Ectodermal cell (in vitro differentiated cells): ENCODE data around the gene GAS2L2.

Experiments used
- H3K27ac ChIP-seq: 2 replicates; pipeline ENCODE4 v1.7.0; 2013; ENCODE audit warnings: mild to moderate bottlenecking, low read depth, low read length; ENCODE audit not compliant: insufficient read depth, poor library complexity, severe bottlenecking
- H3K27me3 ChIP-seq: 2 replicates; pipeline ENCODE4 v1.7.0; 2013; ENCODE audit warnings: mild to moderate bottlenecking, low read length; ENCODE audit not compliant: insufficient read depth, control insufficient read depth, poor library complexity, severe bottlenecking
- H3K36me3 ChIP-seq: one replicate; pipeline ENCODE4 v1.7.0; 2013; ENCODE audit warnings: low read length; ENCODE audit not compliant: control insufficient read depth, insufficient read depth
- H3K4me1 ChIP-seq: one replicate; pipeline ENCODE4 v1.7.0; 2013; ENCODE audit warnings: low read length; ENCODE audit not compliant: control insufficient read depth, insufficient read depth
- H3K4me3 ChIP-seq: 2 replicates; pipeline ENCODE4 v1.7.0; 2013; ENCODE audit warnings: low read depth, low read length, control low read depth; ENCODE audit not compliant: insufficient read depth
- H3K9me3 ChIP-seq: 2 replicates; pipeline ENCODE4 v1.7.0; 2013; ENCODE audit warnings: mild to moderate bottlenecking, low read length, moderate library complexity; ENCODE audit not compliant: control insufficient read depth
- WGBS, 2 experiments: methylation state at CpG; one replicate each; pipeline ENCODE4 v1.1.7; 2013; ENCODE audit warnings: missing lambda C conversion rate in 2 of 2; 5-methylcytosine and 5-hydroxymethylcytosine counted together

Gene GAS2L2

DNA sequence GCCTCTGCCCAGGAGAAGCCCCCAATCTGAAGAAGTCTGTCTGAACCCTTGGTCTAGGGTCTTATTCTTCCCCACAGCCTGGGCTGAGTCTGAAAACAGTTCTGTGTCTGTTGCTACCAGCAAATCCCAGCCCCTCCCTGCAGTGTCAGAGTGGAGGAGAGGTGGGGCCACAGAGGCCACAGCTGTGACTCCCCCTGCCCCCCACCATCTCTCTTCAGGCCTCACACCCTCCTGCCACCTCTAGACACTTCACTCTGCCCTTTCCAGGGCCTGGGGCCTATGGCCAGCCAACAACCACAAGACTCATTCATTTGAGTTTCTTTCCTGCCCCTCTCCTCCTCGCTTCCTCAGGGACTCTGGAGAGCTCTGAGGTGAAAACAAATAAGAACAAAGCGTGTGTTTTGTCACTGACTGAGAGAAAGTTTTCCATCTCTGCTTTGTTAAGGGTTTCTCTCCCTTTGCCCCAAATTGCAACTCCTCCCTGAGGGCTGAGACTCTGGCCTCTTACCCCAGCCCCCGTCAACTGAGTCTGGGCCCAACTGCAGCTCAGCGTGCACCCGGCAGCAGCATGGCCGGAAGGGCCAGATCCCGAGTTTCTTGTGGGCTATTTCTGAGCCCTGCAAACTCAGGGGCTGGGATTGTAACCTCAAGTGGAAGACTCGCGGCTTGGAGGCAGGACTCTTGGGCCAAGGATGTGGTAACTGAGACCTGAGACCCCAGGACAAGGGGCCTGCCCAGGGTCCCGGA is 20.8 kb upstream of the GAS2L2 start:
- Histone ChIP-seq H3K27me3 (no peaks in the 10 kb centered on the region), H3K27ac (no peak overlapping the region), H3K4me1 (peaks cover 37% of the 10 kb centered on the region), H3K4me3 (no peak overlapping the region), H3K9me3 (no peaks in the 10 kb centered on the region), H3K36me3 (no peaks in the 10 kb centered on the region)
- 80 to 82% methylated on average over 10 of the region's 10 CpGs for WGBS, 2 experiments

DNA sequence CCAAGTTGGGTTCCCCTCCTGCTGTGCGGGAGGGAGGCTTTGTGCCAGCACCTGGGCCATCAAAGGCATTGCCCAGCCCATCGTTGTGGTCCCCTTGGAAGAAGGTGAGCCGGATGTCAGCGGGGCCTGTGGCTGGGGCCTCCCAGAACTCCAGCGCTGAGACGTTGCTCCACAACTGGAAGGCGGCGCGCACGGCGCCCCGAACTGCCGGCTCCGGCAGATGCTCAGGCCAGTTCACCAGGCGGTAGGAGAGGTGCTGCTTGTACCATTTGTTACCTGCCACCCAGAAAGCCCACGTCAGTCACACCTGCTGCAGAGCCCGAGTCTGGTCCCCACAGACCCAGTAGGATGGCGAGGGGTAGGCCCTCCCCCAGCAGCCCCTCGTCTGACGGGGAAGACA is 20.1 kb upstream of the GAS2L2 start:
- Histone ChIP-seq H3K27ac (no peak overlapping the region), H3K4me3 (no peak overlapping the region), H3K27me3 (no peaks in the 10 kb centered on the region), H3K9me3 (no peaks in the 10 kb centered on the region), H3K36me3 (no peaks in the 10 kb centered on the region), H3K4me1 (peaks cover 37% of the 10 kb centered on the region)
- 93 to 94% methylated on average over 20 of the region's 20 CpGs for WGBS, 2 experiments

DNA sequence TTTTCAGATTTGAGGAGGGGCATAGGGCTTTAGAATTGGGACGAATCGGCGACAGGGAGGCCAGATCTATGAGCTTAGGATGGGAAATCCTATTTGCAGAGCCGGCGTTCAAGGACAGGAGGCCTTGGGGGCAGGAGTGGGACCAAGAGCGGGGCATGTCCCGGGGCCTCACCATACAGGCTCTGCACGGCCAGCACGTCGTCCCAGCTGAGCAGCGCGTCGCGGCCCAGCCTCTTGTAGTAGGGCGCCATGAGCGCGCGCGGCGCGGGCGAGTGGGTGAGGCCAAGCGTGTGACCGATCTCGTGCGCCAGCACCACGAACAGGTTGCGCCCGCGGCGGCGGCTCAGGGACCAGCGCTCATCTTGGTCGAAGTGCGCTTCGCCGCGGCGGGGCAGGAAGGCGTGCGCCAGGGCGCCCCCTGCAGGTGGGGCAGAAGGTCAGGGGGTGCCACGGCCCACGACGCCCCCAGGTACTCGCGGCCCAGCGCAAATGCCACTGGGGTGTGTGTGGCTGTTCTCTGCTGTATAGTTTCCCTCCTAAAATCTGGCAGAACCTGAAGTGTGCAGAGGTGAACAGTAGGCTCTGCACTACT is 17.0 kb upstream of the GAS2L2 start:
- no peaks in the 10 kb centered on the region for H3K9me3 ChIP-seq
- H3K27me3 ChIP-seq, result no peaks in the 10 kb centered on the region
- H3K4me3 ChIP-seq, result no peak overlapping the region
- H3K27ac ChIP-seq, result no peak overlapping the region
- peaks cover 52% of the 10 kb centered on the region for H3K4me1 ChIP-seq
- WGBS, 2 experiments, result 96 to 97% methylated on average over 48 of the region's 48 CpGs
- no peaks in the 10 kb centered on the region for H3K36me3 ChIP-seq

DNA sequence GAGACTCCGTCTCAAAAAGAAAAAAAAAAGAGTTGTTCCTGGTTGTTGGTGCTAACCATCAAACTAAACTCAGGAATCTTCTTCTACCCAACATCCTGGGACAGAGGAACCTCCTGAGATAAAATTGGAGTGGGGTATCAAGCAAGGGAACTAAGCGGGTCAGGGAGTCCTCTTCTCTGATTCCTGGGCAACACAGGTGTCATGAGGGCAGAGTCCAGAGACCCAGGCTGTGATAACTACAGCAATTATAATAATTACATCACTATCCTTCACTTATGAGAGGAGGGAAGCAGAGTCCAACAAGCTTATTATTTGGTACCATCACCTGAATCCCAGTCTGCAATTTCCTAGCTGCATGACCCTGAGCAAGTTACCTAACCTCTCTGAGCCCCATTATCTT is 15.8 kb upstream of the GAS2L2 start:
- WGBS, 2 experiments, result 92 to 100% methylated on average over 2 of the region's 2 CpGs
- no peaks in the 10 kb centered on the region for H3K27me3 ChIP-seq

DNA sequence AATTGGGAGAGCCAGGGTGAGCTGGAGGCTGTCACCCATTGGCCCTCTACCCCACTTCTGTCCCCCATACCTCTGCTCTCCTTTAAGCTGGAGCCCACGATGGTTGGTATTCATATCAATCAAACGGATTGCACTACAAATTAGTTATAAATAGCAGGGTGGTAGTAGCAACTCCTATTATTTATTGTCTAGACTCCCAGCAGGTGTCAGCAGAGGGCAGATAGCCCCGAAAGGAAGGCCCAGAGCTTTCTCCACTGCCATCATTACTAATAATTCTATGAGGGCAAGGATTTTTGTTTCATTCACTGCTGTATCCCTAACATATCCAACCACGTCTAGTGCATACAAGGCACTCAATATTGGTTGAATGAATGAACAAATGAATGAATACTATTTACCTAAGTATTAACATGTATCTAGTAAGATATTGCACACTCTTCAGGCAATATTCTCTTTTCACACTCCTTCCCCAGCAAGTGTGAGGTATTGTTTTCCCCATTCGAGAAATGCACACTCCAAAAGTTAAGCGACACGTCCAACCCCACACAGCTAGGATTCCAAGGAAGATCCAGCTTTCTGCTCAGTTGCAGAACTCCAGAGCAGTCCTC is 14.0 kb upstream of the GAS2L2 start:
- Histone ChIP-seq H3K36me3 (no peaks in the 10 kb centered on the region), H3K4me3 (no peak overlapping the region), H3K4me1 (peaks cover 25% of the 10 kb centered on the region), H3K27me3 (no peaks in the 10 kb centered on the region), H3K27ac (no peak overlapping the region), H3K9me3 (no peaks in the 10 kb centered on the region)
- WGBS, 2 experiments, result 90 to 92% methylated on average over 5 to 7 of the region's 7 CpGs

More for the DNA sequence above, 15.8 kb upstream of the GAS2L2 start:
- H3K9me3 ChIP-seq, result no peaks in the 10 kb centered on the region
- no peaks in the 10 kb centered on the region for H3K36me3 ChIP-seq
- H3K4me1 ChIP-seq, result peaks cover 42% of the 10 kb centered on the region
- H3K4me3 ChIP-seq, result no peak overlapping the region
- no peak overlapping the region for H3K27ac ChIP-seq

DNA sequence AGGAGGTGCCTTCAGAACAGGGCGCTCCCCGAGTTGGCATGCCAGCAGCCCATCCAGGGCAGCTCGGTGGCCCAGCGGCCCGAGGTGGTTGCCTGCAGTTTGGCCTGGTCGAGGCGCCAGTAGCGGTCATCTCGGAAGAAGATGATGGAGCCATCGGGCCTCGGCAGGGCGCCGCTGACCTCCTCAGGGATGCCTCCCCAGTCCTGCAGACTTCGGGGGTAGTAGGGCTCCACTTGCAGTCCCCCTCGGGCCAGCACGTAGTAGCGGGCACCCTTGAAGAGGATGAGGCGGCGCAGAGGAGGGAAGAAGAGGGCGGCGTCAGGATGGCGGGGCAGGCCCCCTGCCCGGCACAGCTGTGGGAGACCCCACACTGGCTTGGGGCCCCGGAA is 13.4 kb upstream of the GAS2L2 start:
- 94 to 96% methylated on average over 24 of the region's 24 CpGs for WGBS, 2 experiments
- H3K4me3 ChIP-seq, result no peak overlapping the region
- H3K27me3 ChIP-seq, result no peaks in the 10 kb centered on the region
- no peaks in the 10 kb centered on the region for H3K36me3 ChIP-seq
- H3K4me1 ChIP-seq, result peaks cover 21% of the 10 kb centered on the region
- H3K9me3 ChIP-seq, result no peaks in the 10 kb centered on the region
- H3K27ac ChIP-seq, result peak overlapping the region; percentile 78

DNA sequence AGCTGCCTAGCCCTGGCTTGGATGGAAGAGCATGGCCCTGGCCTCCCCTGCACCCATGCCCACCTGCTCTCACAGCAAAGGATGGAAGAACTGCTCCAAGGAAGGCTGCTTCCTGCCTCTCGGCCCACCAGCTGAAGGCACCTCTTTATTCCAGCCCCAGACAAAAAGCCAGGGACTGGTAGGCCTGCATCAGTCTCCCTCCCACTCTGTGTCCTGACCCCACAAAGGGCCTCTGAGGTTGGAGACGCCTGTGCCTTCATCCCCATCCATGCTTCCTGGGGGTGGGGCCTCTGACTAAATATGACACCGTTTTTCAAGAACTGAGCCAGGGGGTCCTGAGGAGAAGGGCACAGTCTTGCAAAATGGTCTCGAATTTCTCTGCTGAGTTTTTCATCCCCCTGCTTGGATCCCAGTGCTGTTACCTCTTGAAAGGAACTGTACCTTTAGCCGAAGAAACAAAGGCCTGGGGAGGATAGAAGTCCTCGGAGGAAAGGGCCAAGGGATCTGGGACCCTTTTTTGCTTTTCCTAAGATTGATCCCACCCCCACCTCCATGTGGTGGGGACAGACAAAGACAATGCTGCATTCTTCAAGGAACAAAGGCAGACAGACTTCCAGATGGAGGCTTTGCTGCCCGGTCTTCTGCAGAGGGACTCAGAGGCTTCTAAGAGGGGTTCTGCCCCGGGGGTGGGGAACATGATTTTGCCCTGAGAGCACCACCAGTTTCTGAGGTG is 12.9 kb upstream of the GAS2L2 start:
- H3K4me3 ChIP-seq, result no peak overlapping the region
- H3K27me3 ChIP-seq, result no peaks in the 10 kb centered on the region
- H3K36me3 ChIP-seq, result no peaks in the 10 kb centered on the region
- 45 to 48% methylated on average over 8 of the region's 8 CpGs for WGBS, 2 experiments
- H3K27ac ChIP-seq, result peak overlapping the region; percentile 78
- peaks cover 21% of the 10 kb centered on the region for H3K4me1 ChIP-seq
- no peaks in the 10 kb centered on the region for H3K9me3 ChIP-seq

DNA sequence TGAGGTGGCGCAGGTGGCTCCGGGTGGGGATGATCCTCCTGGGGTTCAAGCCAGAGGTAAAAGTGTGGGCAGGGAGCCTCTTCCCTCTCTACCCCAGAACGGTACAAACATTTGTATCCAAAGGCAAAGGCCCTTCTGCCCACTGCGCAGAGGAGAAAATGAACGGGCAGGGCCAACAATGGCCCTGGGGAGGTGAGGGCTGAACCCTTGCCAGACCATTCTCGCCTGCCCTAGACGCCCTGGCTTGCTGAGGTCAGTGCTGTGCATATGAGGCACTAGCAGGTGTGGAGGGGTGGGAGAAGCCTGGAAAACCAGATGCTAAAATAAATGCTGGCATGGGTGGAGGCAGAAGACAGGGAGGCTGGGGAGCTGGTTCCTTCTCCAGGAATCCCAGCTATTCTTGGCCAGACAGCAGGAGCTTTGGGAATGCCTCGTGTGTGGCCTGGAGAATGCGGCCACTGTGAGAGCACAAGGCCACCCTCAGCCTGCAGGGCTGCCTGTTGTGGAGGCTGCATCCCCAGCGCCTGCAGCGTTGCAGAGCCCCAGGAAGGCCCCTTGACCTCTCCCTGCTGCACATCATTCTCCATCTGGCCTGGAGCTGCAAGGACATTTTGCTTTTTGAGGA is 12.2 kb upstream of the GAS2L2 start:
- Histone ChIP-seq H3K36me3 (no peaks in the 10 kb centered on the region), H3K4me3 (no peak overlapping the region), H3K9me3 (no peaks in the 10 kb centered on the region), H3K27me3 (no peaks in the 10 kb centered on the region), H3K27ac (peak overlapping the region; percentile 78), H3K4me1 (peaks cover 21% of the 10 kb centered on the region)
- WGBS, 2 experiments, result 79 to 84% methylated on average over 11 of the region's 11 CpGs

DNA sequence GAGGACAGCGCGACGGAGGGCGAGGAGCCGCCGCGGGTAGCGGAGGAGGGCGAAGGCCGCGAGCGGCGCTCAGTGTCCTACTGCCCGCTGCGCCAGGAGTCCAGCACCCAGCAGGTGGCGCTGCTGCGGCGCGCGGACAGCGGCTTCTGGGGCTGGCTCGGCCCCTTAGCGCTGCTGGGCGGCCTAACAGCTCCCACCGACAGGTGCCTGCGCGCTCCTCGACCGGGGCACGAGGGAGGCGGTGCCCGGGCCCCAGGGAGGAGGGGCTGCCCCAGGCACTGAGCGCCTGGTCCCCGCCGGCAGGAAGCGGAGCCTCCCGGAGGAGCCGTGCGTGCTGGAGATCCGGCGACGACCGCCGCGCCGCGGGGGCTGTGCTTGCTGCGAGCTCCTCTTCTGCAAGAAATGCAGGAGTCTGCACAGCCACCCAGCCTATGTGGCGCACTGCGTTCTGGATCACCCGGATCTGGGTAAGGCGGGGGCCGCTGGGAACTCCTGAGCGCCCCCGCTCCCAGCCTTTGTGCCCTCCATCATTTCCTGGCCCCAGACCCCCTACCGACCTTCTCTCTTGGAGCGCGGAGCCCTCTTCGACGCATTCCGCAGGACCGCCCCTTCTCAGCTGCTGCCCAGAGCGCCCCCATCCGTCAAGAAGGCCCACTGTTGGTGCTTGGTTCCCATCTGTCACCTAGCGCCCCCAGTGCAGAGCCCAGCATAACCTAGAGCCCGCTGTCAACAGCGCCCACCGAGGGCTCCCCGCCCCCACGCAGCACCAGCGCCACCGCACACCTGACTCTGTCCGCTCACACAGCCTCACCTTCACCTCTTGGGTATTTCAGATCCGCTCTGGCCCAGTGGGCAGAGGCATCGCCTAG is 11.3 kb upstream of the GAS2L2 start:
- peak overlapping the region; percentile 5 for H3K27ac ChIP-seq
- 8% methylated on average over 75 of the region's 75 CpGs for WGBS, 2 experiments

More for the DNA sequence above, 11.3 kb upstream of the GAS2L2 start:
- Histone ChIP-seq H3K4me3 (peak overlapping the region; percentile 34), H3K9me3 (no peaks in the 10 kb centered on the region), H3K36me3 (no peaks in the 10 kb centered on the region), H3K27me3 (no peaks in the 10 kb centered on the region), H3K4me1 (peaks cover 21% of the 10 kb centered on the region)
